ENCODE data around the gene JAK3. TPM values are rescaled to one million over a fixed set of nuclear protein-coding genes. Genes with fewer than 3 reads are reported as not detected.
A peak's percentile ranks its signal among the peaks of the same experiment; 100 is the strongest.

The JAK3 gene
- total and polyA plus RNA-seq, 2 donors (not counting 1 experiment from before 2014, with no cell fraction given): 1.1 to 1.2 TPM

- Histone ChIP-seq H3K36me3 (ENCODE audit: control insufficient read depth, insufficient read depth, low read length) (peaks cover 26% of the 10 kb centered on the region), H3K4me1 (ENCODE audit: control insufficient read depth, extremely low read depth, insufficient read depth, low read length) (no peaks in the 10 kb centered on the region), H3K79me2 (ENCODE audit: control insufficient read depth, insufficient read depth, low read length) (peaks cover 29% of the 10 kb centered on the region), H3K9ac (ENCODE audit: insufficient read depth, low read length) (no peak overlapping the region), H2AFZ (ENCODE audit: low read length) (no peak overlapping the region), H3K9me3 (ENCODE audit: control insufficient read depth, insufficient read depth, low read depth, low read length) (no peaks in the 10 kb centered on the region), H3K4me3 (replicated peaks in 1 of 4; ENCODE audit: control extremely low read depth in 1 of 4, insufficient read depth in 1 of 4, low read depth in 3 of 4, low read length in 4 of 4) (no peak overlapping the region), H3K27me3 (ENCODE audit: control insufficient read depth, insufficient read depth, low read length) (no peaks in the 10 kb centered on the region), H3K4me2 (ENCODE audit: extremely low read depth, insufficient read depth, low read length) (no peak overlapping the region), H4K20me1 (ENCODE audit: control insufficient read depth, extremely low read depth, insufficient read depth, low read length) (no peaks in the 10 kb centered on the region), H3K27ac (ENCODE audit: insufficient read depth, low read length) (no peak overlapping the region)
- DNase-seq (ENCODE audit: low read depth in 2 of 2): no peak
- TF ChIP-seq CTCF (conservative IDR thresholded peaks at IDR 0.05 in 1 of 2, IDR thresholded peaks at IDR 0.05 in 1 of 2; ENCODE audit: low read depth in 1 of 2, low read length in 2 of 2) (no peak), EZH2 (IDR thresholded peaks at IDR 0.05; ENCODE audit: low read length, missing control alignments) (no peak)
Observed at GRCh38 chr19:17862711-17863519, 15.1 kb upstream of the JAK3 start.

GRCh38 chr19:17861542-17862402 is 14.0 kb upstream of the JAK3 start:
- H4K20me1 ChIP-seq (ENCODE audit: control insufficient read depth, extremely low read depth, insufficient read depth, low read length): no peaks in the 10 kb centered on the region
- no peak overlapping the region for H2AFZ ChIP-seq (ENCODE audit: low read length)
- peak overlapping the region; percentile 92 to 100 (median 100) for H3K4me3 ChIP-seq (replicated peaks in 1 of 4; ENCODE audit: control extremely low read depth in 1 of 4, insufficient read depth in 1 of 4, low read depth in 3 of 4, low read length in 4 of 4)
- H3K27me3 ChIP-seq (ENCODE audit: control insufficient read depth, insufficient read depth, low read length): no peaks in the 10 kb centered on the region
- H3K4me2 ChIP-seq (ENCODE audit: extremely low read depth, insufficient read depth, low read length): peak overlapping the region; percentile 92
- no peaks in the 10 kb centered on the region for H3K4me1 ChIP-seq (ENCODE audit: control insufficient read depth, extremely low read depth, insufficient read depth, low read length)
- H3K36me3 ChIP-seq (ENCODE audit: control insufficient read depth, insufficient read depth, low read length): peaks cover 26% of the 10 kb centered on the region
- TF ChIP-seq CTCF (conservative IDR thresholded peaks at IDR 0.05 in 1 of 2, IDR thresholded peaks at IDR 0.05 in 1 of 2; ENCODE audit: low read depth in 1 of 2, low read length in 2 of 2): no peak
- TF ChIP-seq EZH2 (IDR thresholded peaks at IDR 0.05; ENCODE audit: low read length, missing control alignments): no peak
- no peaks in the 10 kb centered on the region for H3K9me3 ChIP-seq (ENCODE audit: control insufficient read depth, insufficient read depth, low read depth, low read length)
- no peak overlapping the region for H3K27ac ChIP-seq (ENCODE audit: insufficient read depth, low read length)
- no peak overlapping the region for H3K9ac ChIP-seq (ENCODE audit: insufficient read depth, low read length)
- no peak for DNase-seq (ENCODE audit: low read depth in 2 of 2)
- peaks cover 29% of the 10 kb centered on the region for H3K79me2 ChIP-seq (ENCODE audit: control insufficient read depth, insufficient read depth, low read length)

- Histone ChIP-seq H3K4me3 (replicated peaks in 1 of 4; ENCODE audit: control extremely low read depth in 1 of 4, insufficient read depth in 1 of 4, low read depth in 3 of 4, low read length in 4 of 4) (peak overlapping the region; percentile 92 to 100 (median 100)), H4K20me1 (ENCODE audit: control insufficient read depth, extremely low read depth, insufficient read depth, low read length) (no peaks in the 10 kb centered on the region), H3K27ac (ENCODE audit: insufficient read depth, low read length) (peak overlapping the region; percentile 88), H3K79me2 (ENCODE audit: control insufficient read depth, insufficient read depth, low read length) (peaks cover 29% of the 10 kb centered on the region), H3K9ac (ENCODE audit: insufficient read depth, low read length) (peak overlapping the region; percentile 93), H3K36me3 (ENCODE audit: control insufficient read depth, insufficient read depth, low read length) (peaks cover 26% of the 10 kb centered on the region), H2AFZ (ENCODE audit: low read length) (no peak overlapping the region), H3K4me2 (ENCODE audit: extremely low read depth, insufficient read depth, low read length) (peak overlapping the region; percentile 92), H3K27me3 (ENCODE audit: control insufficient read depth, insufficient read depth, low read length) (no peaks in the 10 kb centered on the region), H3K9me3 (ENCODE audit: control insufficient read depth, insufficient read depth, low read depth, low read length) (no peaks in the 10 kb centered on the region), H3K4me1 (ENCODE audit: control insufficient read depth, extremely low read depth, insufficient read depth, low read length) (no peaks in the 10 kb centered on the region)
- no peak for DNase-seq (ENCODE audit: low read depth in 2 of 2)
- TF ChIP-seq CTCF (conservative IDR thresholded peaks at IDR 0.05 in 1 of 2, IDR thresholded peaks at IDR 0.05 in 1 of 2; ENCODE audit: low read depth in 1 of 2, low read length in 2 of 2) (no peak), EZH2 (IDR thresholded peaks at IDR 0.05; ENCODE audit: low read length, missing control alignments) (no peak)
Observed at GRCh38 chr19:17860993-17861360, 13.2 kb upstream of the JAK3 start.
